ENCODE results near the gene TOX3.

DNA sequence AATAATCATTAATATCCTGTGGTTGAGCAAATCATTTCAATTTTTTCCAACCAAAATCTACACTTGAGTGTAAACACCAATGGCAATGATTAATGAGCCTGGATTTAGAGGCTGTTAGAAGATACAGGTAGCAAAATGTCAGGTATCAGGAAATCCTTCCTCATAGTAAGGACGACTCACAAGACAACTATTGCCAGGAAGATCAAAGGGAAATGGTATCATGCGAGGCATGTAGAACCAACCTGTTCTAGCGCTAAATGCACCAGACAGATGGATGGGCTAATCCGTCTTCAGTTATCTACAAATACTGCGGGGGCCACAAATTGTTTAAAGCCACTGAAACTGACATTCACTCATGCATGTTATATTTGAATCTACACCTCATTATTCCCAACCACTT lies 28.1 kb downstream of the TOX3 start:
- TF ChIP-seq, protein P1, sequence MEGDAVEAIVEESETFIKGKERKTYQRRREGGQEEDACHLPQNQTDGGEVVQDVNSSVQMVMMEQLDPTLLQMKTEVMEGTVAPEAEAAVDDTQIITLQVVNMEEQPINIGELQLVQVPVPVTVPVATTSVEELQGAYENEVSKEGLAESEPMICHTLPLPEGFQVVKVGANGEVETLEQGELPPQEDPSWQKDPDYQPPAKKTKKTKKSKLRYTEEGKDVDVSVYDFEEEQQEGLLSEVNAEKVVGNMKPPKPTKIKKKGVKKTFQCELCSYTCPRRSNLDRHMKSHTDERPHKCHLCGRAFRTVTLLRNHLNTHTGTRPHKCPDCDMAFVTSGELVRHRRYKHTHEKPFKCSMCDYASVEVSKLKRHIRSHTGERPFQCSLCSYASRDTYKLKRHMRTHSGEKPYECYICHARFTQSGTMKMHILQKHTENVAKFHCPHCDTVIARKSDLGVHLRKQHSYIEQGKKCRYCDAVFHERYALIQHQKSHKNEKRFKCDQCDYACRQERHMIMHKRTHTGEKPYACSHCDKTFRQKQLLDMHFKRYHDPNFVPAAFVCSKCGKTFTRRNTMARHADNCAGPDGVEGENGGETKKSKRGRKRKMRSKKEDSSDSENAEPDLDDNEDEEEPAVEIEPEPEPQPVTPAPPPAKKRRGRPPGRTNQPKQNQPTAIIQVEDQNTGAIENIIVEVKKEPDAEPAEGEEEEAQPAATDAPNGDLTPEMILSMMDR (IDR thresholded peaks at IDR 0.05; ENCODE audit: poor library complexity, severe bottlenecking), result no peak
- no peak for TF ChIP-seq POLR2AphosphoS5 (IDR thresholded peaks at IDR 0.05)
